ENCODE measurements around the gene ARHGAP4.

The ARHGAP4 gene

DNA sequence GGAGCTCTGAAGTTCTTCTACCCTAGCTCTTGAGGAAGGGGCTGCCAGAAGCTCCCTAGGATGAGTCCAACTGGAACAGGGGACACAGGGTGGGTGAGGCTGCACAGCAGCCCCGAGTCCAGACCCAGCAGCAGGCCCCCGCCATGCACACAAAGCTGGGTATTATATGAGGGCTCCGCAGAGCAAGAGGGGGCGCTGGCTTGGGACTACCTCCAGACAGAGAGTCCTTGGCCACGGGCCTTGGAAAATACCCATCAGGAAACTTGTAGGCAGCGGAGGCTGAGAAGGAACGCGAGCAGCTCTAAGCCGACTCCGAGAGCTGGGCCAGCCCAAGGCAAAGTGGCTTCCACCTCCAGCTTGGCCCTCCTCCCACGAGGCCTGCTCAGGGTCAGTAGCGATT lies 37.5 kb upstream of the ARHGAP4 start:
- DNase-seq (ENCODE audit: low spot score) = no peak

DNA sequence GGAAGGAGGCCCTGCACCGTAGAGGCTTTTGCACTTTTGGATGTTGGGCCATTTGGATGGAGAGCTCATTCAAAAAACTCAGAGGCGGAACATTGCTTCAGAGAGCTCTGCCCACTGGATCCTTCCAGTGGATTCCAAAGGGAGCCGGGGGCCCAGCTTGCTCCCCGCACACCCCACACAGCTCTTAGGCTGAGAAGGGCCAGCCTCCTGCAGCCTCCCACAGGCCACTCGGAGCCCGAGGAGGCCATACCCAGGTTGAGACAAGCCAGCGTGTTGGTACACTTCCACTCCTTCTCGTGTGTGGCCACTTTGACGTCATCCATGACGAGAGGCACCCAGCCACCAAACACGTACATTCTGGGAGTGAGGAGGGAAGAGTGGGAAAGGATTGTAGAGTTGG lies 35.2 kb upstream of the ARHGAP4 start:
- no peak for DNase-seq (ENCODE audit: low spot score)

DNA sequence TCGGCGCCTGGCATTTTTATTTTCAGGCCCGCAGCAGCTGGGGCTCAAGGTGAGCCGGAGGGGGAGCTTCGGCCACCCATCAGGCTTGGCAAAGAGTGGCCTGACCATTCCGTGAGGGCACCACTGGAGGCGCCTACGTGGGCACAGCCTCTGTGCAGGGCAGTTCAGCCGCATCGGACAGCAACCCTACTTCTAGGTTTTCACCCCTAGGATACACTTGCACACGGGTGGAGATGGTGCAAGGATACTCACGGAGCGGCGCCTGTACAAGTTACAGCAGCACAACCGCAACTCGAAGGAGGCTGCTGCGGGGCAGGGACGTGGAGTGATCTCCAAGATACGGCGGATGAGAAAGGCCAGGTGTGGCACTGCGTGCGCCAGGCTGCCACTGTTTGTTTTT lies 34.7 kb upstream of the ARHGAP4 start:
- DNase-seq (ENCODE audit: low spot score) = no peak

DNA sequence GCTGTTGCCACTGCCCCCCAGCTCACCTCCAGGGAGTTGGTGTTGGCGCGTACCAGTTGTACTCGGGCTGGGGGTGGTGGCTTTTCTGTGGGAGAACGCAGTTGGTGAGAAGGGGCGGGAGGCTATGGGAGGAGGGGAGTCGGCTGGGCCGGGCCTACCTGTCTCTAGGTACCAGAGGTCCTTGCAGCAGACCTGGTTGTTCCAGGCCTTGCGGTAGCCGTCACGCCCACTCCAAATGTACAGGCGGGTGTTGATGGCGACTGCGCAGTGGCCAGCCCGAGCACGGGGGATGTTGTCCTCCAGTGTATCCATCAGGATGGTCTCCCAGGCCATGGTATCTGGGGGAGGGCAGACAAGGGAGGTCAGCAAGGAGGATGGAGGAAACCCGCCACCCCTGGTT lies 34.0 kb upstream of the ARHGAP4 start:
- no peak for DNase-seq (ENCODE audit: low spot score)

DNA sequence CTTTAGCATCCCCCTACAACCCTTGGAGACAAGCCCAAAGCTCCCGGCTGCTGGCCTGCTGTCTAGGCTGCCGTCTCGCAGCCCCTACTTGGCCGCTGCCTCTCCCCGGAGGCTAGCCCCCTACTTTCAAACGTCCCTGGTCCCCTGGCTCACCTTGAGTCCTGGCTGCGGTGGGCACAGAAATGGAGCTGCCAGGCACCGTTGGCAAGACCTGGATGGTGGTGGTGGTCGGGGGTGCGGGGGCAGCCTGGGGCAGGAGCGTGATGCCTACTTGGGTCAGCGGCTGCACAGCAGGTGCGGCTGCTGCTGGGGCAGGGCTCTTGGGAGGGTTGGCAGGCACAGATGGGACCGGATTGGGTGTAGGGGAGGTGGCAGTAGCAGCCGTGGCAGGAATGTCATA lies 33.6 kb upstream of the ARHGAP4 start:
- DNase-seq (ENCODE audit: low spot score) = no peak

DNA sequence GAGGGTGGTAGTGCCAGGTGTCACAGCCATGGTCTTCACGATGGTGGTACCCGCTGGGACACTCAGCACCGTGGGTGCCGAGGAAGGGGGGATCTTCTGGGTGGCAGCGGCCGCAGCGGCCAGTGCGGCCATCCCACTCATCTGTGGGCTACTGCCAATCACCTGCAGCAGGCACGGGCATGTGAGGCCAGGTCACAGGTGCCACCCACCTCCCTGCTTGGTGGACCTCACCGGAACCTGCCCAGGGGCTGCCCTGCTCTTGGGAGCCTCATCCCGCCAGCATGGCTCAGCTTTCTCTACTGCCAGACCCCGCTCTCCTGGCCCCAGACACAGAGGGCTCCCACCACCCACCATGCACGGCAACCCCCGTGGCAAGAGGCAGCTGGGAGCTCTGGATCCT lies 32.5 kb upstream of the ARHGAP4 start:
- DNase-seq (ENCODE audit: low spot score) = no peak

DNA sequence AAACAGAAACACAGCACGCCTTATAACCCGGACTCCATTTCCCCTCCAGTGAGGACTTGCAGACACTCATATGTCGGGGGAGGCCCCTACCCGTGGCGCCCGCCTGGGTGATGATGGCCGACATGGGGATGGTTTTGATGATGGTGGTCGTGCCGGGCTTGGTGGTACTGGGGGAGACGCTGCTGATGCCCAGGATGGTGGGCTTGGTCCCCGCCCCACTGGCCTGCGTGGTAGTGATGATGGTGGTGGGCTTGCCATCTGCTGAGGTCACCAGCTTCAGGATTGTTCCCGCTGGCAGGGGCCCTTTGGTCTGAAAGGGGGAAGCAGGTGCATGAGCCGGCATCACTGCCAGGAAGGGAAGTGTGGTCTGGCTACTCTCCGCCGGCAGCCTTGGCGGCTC lies 31.2 kb upstream of the ARHGAP4 start:
- DNase-seq (ENCODE audit: low spot score) = no peak

DNA sequence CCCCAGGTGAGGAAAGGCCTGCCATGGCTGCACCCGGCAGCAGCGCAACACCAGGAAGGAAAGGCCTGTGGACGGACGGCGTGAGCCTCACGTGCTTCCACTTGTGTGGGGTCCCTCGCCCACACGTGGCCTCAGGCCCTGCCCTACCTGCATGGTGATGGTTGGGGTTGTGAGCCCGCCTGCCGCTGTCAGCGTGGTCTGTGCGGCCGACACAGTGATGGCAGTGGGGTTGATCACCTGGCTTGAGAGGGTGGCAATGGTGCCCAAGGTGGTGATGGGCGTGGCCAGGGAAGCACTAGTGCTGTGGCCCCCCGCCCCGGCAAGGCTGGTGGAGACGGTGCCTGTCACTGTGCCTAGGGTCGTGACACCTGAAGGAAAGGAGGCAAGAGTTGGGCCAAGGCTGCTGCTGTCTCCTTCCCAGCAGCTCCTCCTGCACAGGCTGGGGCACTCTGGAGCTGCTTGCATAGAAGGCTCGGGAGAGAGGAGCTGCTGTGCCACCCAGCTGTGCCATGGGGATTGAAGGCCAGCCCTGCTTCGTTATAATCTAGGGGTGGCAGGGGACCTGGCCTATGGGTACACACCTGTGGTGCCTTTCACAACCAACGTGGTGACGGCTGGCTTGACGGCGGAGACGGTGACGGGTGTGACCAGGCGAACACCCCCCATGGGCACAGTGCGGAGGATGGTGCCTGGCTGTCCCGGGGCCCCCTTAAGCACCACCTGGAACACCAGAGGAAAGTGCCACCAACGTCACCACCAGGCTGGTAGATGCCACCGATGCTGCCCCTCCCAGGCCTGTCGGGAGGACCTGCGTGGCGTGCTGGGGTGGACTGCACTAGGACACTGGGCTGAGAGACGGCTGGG lies 30.2 kb upstream of the ARHGAP4 start:
- DNase-seq (ENCODE audit: low spot score) = no peak

DNA sequence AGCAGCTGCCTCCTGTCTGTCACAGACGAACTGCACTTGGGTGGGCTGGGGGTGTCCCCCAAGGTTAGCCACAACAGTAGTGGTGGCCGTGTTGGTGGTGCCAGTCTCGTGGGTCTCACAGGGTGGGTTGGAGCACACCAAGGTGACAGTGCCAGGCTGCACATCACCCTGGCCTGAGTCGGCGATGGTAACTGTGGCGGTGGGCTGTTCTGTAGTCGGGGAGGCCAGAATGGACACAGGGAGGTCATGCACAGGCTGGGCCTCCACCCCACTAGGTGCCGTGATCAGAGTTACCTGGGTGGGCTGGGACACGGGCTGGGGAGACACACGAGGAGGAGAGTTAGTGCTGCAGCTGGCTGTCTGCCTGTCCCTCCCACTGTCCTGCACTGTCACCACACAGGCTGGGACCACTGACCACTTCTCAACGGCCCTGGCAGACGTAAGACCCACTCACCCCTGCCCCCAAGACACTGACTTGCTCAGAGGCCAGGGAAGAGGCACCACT lies 29.2 kb upstream of the ARHGAP4 start:
- no peak for DNase-seq (ENCODE audit: low spot score)

DNA sequence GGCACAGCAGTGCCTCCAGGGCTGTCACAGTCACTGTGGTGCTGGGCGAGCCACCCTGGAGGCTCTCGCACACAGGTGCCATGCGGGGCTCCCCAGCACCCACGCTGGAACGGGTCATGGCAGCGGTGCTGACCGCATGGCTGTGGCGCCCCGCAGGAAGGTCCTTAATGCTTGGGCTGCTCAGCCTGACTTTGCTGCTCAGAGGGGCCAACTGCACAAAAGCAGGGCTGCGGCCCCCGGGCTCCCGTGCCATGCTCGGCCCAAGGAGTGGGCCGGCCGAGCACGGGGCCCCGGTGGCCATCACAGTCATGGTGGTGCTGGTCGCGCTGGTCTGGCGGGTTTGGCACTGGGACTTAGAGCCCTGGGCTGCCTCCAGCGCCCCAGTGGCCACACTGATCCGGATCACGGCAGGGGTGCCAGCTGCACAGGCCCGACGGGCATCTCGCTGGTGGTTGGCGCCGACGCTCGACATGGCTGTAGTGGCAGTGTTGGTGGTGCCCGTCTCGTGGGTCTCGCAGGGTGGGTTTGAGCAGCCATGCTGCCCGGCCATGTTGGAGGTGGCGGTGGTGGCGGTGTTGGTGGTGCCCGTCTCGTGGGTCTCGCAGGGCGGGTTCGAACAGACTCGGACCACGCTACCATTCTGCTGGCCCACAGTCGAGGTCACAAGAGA lies 28.6 kb upstream of the ARHGAP4 start:
- no peak for DNase-seq (ENCODE audit: low spot score)

DNA sequence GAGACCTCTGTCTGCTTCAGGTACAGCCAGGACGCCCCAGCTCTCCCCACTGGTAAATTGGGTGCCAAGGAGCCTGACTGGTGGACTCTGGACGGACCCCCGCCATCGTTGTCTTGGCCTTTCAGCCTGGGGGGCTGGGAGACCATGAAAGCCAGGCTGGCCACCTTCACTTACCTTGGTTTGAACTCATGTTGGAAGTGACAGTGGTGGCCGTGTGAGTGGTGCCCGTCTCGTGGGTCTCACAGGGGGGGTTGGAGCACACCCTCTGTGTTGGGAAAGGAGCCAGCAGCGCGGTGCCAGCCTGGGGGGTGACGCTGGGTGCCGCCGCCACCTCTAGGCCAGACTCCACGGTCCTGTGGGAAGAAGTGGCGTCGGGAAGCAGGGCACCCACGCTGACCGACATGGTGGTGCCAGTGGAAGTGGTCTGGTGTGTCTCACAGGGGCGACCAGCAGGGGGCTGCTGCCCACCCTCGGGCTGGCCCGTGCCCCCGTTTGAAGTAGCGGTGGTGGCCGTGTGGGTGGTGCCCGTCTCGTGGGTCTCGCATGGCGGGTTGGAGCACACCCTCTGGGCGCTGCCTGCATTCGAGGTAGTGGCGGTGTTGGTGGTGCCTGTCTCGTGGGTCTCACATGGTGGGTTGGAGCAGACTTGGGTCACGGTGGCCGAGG lies 28.0 kb upstream of the ARHGAP4 start:
- no peak for DNase-seq (ENCODE audit: low spot score)

DNA sequence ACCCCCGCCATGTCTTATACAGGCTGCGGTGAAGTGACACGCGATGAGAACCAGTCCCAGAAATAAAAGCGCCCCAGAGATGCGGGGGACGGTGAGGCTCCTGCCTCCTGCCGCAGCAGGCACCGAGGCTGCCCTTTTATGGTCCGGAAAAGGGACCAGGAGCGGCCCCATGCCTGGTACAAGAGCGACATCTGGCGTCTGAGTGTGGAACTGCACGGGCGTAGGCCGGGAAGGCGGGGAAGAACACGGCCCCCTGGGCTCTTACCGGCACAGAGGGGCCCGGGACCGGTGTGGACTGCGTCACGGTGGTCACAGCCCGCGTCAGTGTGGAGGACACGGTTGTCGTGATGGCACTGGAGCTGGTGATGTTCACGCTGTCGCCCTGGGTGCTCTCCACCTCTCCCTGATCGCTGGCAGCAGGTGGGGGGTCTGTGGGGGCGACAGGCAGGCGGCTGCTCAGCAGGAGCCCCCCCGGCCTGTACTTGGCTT lies 27.3 kb upstream of the ARHGAP4 start:
- DNase-seq (ENCODE audit: low spot score) = peak; percentile 75

DNA sequence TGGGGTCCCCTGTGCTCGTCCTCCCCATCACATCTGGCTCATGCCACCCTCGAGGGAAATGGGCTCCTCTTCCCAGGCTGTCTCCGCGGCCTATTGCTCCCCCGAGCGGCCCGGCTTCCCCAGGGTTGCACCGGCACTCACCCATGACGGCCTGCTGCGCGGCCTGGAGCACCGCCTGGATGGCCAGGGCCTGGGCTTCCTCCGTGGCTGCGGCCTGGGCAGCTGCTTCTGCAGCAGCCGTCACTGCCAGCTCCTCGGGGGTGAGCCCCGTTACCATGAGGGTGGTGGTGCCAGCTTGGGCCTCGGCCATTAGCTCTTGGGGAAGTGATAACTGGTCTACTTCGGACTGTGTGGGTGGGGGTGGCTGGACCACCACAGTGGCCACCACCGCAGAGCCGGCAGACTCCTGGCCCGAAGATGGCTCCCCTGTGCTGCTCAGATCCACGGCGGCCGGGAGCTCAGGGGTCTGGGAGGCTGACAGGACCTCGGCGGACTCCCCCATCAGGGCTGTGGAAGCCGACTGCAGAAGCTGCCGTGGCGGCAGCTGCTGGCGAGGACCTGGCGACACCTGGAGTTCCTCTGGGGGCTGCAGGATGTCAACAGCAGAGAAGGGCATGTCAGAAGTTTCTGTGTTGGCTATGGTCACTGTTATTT lies 26.4 kb upstream of the ARHGAP4 start:
- no peak for DNase-seq (ENCODE audit: low spot score)

DNA sequence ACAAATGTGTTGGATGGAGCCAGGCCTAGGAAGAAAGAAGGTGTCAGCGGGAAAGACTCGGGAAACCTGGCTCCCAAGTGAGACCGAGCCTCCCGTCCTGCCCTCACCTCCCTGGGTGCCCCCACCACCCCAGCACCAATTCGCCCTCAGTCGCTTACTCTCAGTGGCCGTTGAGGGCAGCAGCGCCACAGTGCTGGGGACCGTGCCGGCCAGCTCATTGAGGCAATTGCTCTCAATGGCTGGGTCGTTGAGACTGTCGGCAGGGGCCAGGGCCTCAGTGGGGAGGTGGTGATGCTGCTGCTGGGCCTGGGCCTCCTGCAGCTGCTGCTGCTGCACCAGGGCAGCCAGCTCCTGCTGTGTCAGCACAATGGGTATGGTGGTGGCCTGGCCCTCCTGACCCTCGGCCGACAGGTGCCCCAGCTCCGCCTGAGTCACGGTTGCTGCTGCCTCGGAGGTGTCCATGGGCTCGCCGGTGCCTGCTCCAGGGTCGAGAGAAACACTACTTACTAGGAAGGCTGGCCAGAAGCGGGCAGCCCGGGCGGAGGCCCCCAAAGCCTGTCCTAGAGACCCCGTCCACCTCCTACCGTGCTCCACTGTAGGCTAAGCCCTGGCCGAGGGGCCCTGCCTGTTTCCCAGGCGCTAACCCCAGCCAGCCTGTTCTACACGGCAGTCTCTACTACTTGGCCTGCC lies 25.8 kb upstream of the ARHGAP4 start:
- DNase-seq (ENCODE audit: low spot score) = no peak

DNA sequence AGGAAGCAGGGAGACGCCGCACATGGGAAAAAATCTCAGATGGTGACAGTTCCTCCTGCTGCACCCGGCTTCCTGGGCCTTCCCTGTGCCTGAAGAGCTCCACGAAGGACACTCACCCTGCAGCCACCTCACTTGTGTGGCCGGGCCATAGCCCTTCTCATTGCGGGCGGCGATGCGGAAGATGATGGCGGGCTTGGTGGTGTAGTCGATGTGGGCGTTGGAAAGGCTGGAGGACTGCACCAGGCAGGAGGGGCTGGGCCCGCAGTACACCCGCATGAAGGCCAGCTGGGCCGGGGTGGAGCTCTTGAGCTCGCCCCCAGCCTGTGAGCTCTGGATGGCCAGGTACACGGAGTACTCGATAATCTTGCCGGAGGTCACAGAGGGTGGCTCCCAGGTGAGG lies 24.1 kb upstream of the ARHGAP4 start:
- DNase-seq (ENCODE audit: low spot score) = no peak

DNA sequence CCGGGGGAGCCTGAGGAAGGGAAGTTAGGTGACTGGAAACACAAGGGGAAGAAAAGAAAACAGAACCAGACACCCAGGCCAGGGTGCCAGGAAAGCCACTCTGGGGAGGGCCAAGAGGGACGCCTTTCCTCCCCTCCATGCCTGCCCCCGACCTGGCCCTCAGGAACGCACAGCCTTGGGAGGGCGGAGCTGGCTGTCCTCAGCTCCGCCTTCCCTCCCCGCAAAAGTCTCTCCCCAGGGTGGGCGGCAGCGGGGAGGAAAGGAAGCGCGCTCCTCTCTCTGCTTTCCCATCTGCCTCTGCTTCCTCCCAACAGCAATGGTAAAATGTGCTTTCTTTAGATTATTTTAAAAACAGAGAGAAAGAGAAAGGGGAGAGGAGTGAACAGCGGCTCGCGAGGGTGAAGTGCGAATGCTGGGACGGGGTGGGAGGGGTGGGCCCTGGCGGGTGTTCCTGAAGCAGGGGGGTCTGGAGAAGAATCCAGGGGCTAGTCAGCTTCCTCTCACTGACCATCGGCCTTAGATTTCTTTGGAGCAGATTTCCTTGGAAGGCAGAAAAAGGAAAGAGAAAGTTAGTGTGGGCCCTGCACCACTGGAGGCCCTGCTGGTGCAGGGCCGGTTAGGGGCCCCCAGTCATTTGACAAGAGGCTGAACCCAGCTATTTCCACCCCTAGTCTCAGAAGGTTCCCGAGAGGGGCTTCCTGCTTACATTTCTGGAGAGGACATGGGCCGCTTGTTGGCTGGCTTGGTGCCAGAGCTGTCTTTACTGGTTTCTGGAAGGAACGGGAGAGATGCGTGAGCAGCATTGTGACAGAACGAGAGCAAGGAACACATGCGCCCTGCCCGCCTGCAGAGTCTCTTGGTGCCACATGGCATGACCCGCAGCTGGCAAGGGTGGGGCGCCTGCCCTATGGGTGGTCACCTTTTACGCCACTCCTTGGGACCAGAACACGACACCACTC lies 23.1 kb upstream of the ARHGAP4 start:
- DNase-seq (ENCODE audit: low spot score) = no peak

DNA sequence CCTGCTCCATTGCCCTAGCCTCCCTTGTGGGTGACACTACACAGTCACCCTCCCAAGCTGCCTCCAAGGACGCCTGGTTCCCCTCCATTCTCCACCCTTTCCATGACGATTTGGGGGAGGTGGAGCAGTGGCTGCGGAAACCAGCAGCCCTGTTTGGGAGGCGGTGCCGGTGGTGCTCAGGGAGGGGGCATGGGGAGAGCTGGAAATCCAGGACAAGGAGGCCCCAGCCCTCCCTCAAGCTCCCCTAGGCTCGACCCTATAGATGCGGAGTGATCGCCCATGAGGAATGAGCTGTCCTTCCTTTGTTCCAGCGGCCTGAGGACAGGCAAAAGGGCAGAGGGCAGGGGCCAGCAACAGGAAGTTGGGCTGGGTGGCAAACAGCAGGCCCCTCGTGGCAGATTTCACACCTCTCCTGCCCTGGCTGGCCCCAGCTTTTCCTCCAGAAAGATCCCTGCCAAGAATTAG lies 22.0 kb upstream of the ARHGAP4 start:
- no peak for DNase-seq (ENCODE audit: low spot score)

DNA sequence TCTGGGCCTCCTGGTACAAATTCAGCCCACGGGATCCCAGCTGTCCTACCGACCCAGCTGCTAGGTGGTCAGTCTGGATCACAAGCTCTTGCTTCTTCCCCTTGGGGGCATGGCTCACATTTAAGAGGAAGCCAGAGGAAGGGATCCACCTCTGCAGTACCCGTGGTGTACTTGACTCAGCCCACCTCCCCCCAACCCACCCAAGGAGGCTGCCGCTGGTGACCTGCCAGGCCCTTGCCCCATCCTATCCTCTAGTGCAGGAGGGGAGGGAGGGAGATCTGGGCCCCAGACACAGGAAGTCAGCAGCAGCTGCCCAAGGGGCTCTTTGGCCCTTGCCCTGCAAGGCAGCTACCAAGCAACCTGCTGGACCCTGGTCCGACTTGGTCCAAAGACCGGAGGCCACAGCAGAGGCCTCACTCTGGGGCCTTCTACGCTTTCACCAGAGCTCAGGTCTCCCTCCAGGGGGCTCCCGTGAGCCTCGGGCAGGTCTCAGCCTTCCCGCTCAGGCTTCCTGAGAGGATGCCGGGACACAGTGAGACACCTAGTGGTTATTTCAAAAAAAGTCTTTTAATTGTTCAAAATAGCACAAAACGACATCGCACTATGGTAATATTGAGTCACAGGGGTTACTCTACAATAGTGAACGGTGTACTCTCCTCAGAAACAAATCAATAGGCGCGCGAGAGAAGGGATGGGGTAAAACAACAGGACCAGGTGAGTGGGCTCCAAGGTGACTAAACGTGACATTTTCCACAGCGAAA lies 21.1 kb upstream of the ARHGAP4 start:
- peak; percentile 75 for DNase-seq (ENCODE audit: low spot score)
